Gastroesophageal sphincter (tissue), 4 donors: Measurements from ENCODE around the gene TMEM45A. TPM values are rescaled to one million over a fixed set of nuclear protein-coding genes. Genes with fewer than 3 reads are reported as not detected.
A peak's percentile ranks its signal among the peaks of the same experiment; 100 is the strongest.

Source experiments
- ATAC-seq: fragments of 150-250 bp; one replicate; pipeline ENCODE4 v1.9.1; 2016; ENCODE audit warnings: mild to moderate bottlenecking, moderate library complexity
- H3K27ac ChIP-seq, 4 donors: fragments of 200-600 bp; sonication (generic) in 3 of 4; 1 replicate in 3 of 4; 2 replicates in 1 of 4; pipeline ENCODE4 v1.5.1; 2016 to 2019
- H3K27me3 ChIP-seq: fragments of 200-600 bp; sonication (generic); one replicate; pipeline ENCODE4 v1.5.1; 2019
- H3K36me3 ChIP-seq, 2 donors: fragments of 200-600 bp; sonication (generic); one replicate each; pipeline ENCODE4 v1.5.1; 2019; ENCODE audit warnings: control low read depth in 1 of 2
- H3K4me1 ChIP-seq, 3 donors: fragments of 200-600 bp; sonication (generic); 1 replicate in 2 of 3; 2 replicates in 1 of 3; pipeline ENCODE4 v1.5.1; 2016 to 2019; ENCODE audit warnings: control low read depth in 2 of 3
- H3K4me3 ChIP-seq, 2 donors: fragments of 200-600 bp; sonication (generic); one replicate each; pipeline ENCODE4 v1.5.1; 2019; ENCODE audit warnings: mild to moderate bottlenecking in 1 of 2, moderate library complexity in 1 of 2
- H3K9me3 ChIP-seq, 3 donors: fragments of 200-600 bp; sonication (generic); one replicate each; pipeline ENCODE4 v1.5.1; 2017 to 2019; ENCODE audit warnings: control low read depth in 2 of 3
- EP300 ChIP-seq: sonication (generic); formaldehyde crosslinking; IDR thresholded peaks from one replicate; pipeline ENCODE4 v1.6.1; 2017; ENCODE audit warnings: antibody characterized with exemption, mild to moderate bottlenecking
- POLR2A ChIP-seq, 2 donors: fragments of 450-650 bp; IDR thresholded peaks; one replicate each; pipeline ENCODE4 v1.6.1; 2017; ENCODE audit warnings: antibody characterized with exemption in 2 of 2, mild to moderate bottlenecking in 2 of 2, moderate library complexity in 1 of 2
- POLR2AphosphoS5 ChIP-seq: sonication (generic); formaldehyde crosslinking; IDR thresholded peaks from one replicate; pipeline ENCODE4 v1.6.1; 2017; ENCODE audit warnings: antibody characterized with exemption
- WGBS, 2 donors: methylation state at CpG; one replicate each; pipeline ENCODE4 v1.1.5; 2018; ENCODE audit warnings: low coverage in 1 of 2; 5-methylcytosine and 5-hydroxymethylcytosine counted together
- total RNA-seq, 4 donors: library from RNA; depleted of rRNA; stranded (reverse); fragments of >200 nt; gene quantifications; one replicate each; pipeline ENCODE4 v1.1.0, GENCODE V29; 2016
- TF ChIP-seq, protein P1 (sequence below), 4 experiments: fragments of 200-600 bp in 2 of 4; fragments of 450-650 bp in 2 of 4; sonication (generic) in 1 of 4; IDR thresholded peaks; one replicate each; pipeline ENCODE4 v1.5.1; 2017 to 2019; ENCODE audit warnings: antibody characterized with exemption in 4 of 4, mild to moderate bottlenecking in 2 of 4, moderate library complexity in 2 of 4

The TMEM45A gene
- total RNA-seq, 4 donors from 2014 or later = 8.9 to 18.4 (median 17.6) TPM

GRCh38 chr3:100546020-100546744 is 53.8 kb downstream of the TMEM45A start:
- Histone ChIP-seq H3K4me1 (no peaks in the 10 kb centered on the region), H3K4me3 (no peak overlapping the region), H3K27ac (no peak overlapping the region), H3K9me3 (no peaks in the 10 kb centered on the region), H3K27me3 (no peaks in the 10 kb centered on the region), H3K36me3 (no peaks in the 10 kb centered on the region)
- ATAC-seq = no peak
- 71 to 91% methylated on average over 3 of the region's 3 CpGs for WGBS, 2 donors
- TF ChIP-seq, protein P1, sequence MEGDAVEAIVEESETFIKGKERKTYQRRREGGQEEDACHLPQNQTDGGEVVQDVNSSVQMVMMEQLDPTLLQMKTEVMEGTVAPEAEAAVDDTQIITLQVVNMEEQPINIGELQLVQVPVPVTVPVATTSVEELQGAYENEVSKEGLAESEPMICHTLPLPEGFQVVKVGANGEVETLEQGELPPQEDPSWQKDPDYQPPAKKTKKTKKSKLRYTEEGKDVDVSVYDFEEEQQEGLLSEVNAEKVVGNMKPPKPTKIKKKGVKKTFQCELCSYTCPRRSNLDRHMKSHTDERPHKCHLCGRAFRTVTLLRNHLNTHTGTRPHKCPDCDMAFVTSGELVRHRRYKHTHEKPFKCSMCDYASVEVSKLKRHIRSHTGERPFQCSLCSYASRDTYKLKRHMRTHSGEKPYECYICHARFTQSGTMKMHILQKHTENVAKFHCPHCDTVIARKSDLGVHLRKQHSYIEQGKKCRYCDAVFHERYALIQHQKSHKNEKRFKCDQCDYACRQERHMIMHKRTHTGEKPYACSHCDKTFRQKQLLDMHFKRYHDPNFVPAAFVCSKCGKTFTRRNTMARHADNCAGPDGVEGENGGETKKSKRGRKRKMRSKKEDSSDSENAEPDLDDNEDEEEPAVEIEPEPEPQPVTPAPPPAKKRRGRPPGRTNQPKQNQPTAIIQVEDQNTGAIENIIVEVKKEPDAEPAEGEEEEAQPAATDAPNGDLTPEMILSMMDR (IDR thresholded peaks at IDR 0.05) = no peak
- no peak for TF ChIP-seq EP300
- no peak for TF ChIP-seq POLR2AphosphoS5
- TF ChIP-seq POLR2A (IDR thresholded peaks at IDR 0.05) = no peak

DNA sequence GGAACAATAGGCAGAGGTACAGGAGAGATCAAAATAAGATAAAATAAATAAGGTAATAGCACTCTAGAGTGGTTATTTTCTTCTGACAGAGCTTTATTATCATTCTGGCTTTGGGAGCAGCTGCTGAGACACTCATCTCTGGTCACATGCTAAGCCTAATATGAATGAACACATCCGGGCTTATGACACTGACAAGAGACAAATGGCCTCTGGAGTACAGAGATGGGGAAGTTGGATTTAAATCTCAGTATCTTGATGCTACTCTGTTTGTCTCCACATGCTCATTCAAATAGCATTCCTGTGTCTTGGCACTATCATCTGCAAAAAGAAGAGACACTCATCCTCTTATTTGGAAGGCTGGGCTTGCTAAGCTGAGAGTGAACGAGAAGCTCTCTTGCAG is 55.6 kb downstream of the TMEM45A start:
- no peak overlapping the region for H3K4me3 ChIP-seq
- WGBS, 2 donors = 13 to 30% methylated on average over 2 of the region's 2 CpGs
- TF ChIP-seq POLR2AphosphoS5 (no peak), POLR2A (IDR thresholded peaks at IDR 0.05) (no peak), EP300 (no peak)
- TF ChIP-seq, protein P1 (IDR thresholded peaks at IDR 0.05) = no peak
- H3K36me3 ChIP-seq = no peaks in the 10 kb centered on the region
- no peaks in the 10 kb centered on the region for H3K9me3 ChIP-seq
- no peaks in the 10 kb centered on the region for H3K27me3 ChIP-seq
- ATAC-seq = peak; percentile 65
- H3K27ac ChIP-seq = no peak overlapping the region
- H3K4me1 ChIP-seq = no peaks in the 10 kb centered on the region

GRCh38 chr3:100553618-100554372 is 61.4 kb downstream of the TMEM45A start:
- ATAC-seq = no peak
- H3K27me3 ChIP-seq = no peaks in the 10 kb centered on the region
- H3K9me3 ChIP-seq = no peaks in the 10 kb centered on the region
- H3K27ac ChIP-seq = no peak overlapping the region
- no peak overlapping the region for H3K4me3 ChIP-seq
- H3K36me3 ChIP-seq = peaks cover 0 to 5% of the 10 kb centered on the region in 2 donors
- WGBS, 2 donors = 91% methylated on average over 3 of the region's 3 CpGs; no CpG with 5 or more reads in 1 of the 2 donors
- TF ChIP-seq, protein P1 (IDR thresholded peaks at IDR 0.05) = no peak
- no peak for TF ChIP-seq POLR2A (IDR thresholded peaks at IDR 0.05)
- H3K4me1 ChIP-seq = no peaks in the 10 kb centered on the region

DNA sequence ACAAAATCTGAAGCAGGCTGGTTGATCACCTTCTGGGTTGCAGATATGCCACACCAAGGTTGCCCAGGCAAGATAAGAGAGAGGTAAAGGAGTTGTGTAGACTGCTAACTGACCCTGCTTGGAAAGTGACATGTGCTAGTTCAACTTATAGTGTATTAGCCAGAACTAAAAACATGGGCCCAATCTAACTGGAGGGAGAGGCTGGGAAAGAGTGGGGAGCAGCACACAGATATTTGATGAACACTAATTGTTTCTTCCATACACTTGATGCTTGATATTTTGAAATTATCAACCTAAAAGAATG is 61.9 kb downstream of the TMEM45A start:
- Histone ChIP-seq H3K27me3 (no peaks in the 10 kb centered on the region), H3K4me3 (no peak overlapping the region), H3K9me3 (no peaks in the 10 kb centered on the region), H3K4me1 (no peaks in the 10 kb centered on the region), H3K36me3 (peaks cover 0 to 5% of the 10 kb centered on the region in 2 donors), H3K27ac (no peak overlapping the region)
- ATAC-seq = no peak
- no peak for TF ChIP-seq EP300
- TF ChIP-seq, protein P1 (IDR thresholded peaks at IDR 0.05) = no peak
- TF ChIP-seq POLR2A (IDR thresholded peaks at IDR 0.05) = no peak
- no peak for TF ChIP-seq POLR2AphosphoS5
